ENCODE results near the gene NRP2. TPM values are rescaled to one million over a fixed set of nuclear protein-coding genes. Genes with fewer than 3 reads are reported as not detected.
A peak's percentile ranks its signal among the peaks of the same experiment; 100 is the strongest.

The NRP2 gene
- total RNA-seq, 4 donors from 2014 or later: 128 to 196 (median 176) TPM

- no peaks in the 10 kb centered on the region for H3K27me3 ChIP-seq
- H3K4me3 ChIP-seq: no peak overlapping the region
- no peaks in the 10 kb centered on the region for H3K9me3 ChIP-seq
- TF ChIP-seq CTCF (IDR thresholded peaks at IDR 0.05): no peak
- no peak for TF ChIP-seq EP300 (IDR thresholded peaks at IDR 0.05)
- no peak for TF ChIP-seq POLR2A (IDR thresholded peaks at IDR 0.05)
- H3K4me1 ChIP-seq: peaks cover 0 to 32% (median 3%) of the 10 kb centered on the region in 4 donors
- 68 to 71% methylated on average over 4 of the region's 4 CpGs for WGBS, 2 donors
- no peaks in the 10 kb centered on the region for H3K36me3 ChIP-seq
- no peak for DNase-seq (ENCODE audit: low spot score in 2 of 2)
- peak overlapping the region in 2 of 4 donors; percentile 90 to 93 for H3K27ac ChIP-seq
Observed at GRCh38 chr2:205680903-205681302, 1.4 kb upstream of the NRP2 start.

- Histone ChIP-seq H3K4me3 (peak overlapping the region; percentile 54 to 94 (median 68)), H3K27me3 (no peaks in the 10 kb centered on the region), H3K4me1 (peaks cover 0 to 36% (median 3%) of the 10 kb centered on the region in 4 donors), H3K9me3 (no peaks in the 10 kb centered on the region), H3K27ac (peak overlapping the region; percentile 62 to 93 (median 86)), H3K36me3 (no peaks in the 10 kb centered on the region)
- DNase-seq (ENCODE audit: low spot score in 2 of 2): no peak
- WGBS, 2 donors: 8% methylated on average over 25 to 31 of the region's 49 CpGs
- TF ChIP-seq CTCF (IDR thresholded peaks at IDR 0.05) (no peak), EP300 (IDR thresholded peaks at IDR 0.05) (no peak), POLR2A (IDR thresholded peaks at IDR 0.05) (no peak)
Observed at GRCh38 chr2:205681401-205682238, 681 bp upstream of the NRP2 start.

GRCh38 chr2:205682971-205683501 lies 735 bp downstream of the NRP2 start:
- Histone ChIP-seq H3K9me3 (no peaks in the 10 kb centered on the region), H3K4me3 (peak overlapping the region; percentile 54 to 94 (median 68)), H3K36me3 (no peaks in the 10 kb centered on the region), H3K27ac (peak overlapping the region; percentile 62 to 93 (median 86)), H3K27me3 (no peaks in the 10 kb centered on the region), H3K4me1 (peaks cover 0 to 50% (median 9%) of the 10 kb centered on the region in 4 donors)
- no peak for TF ChIP-seq EP300 (IDR thresholded peaks at IDR 0.05)
- TF ChIP-seq POLR2A (IDR thresholded peaks at IDR 0.05): no peak
- no peak for TF ChIP-seq CTCF (IDR thresholded peaks at IDR 0.05)
- no peak for DNase-seq (ENCODE audit: low spot score in 2 of 2)
- WGBS, 2 donors: 8 to 9% methylated on average over 10 of the region's 10 CpGs

GRCh38 chr2:205683502-205684367 lies 1.4 kb downstream of the NRP2 start:
- no peak for DNase-seq (ENCODE audit: low spot score in 2 of 2)

More at GRCh38 chr2:205683502-205684367, 1.4 kb downstream of the NRP2 start:
- Histone ChIP-seq H3K4me1 (peaks cover 0 to 57% (median 13%) of the 10 kb centered on the region in 4 donors), H3K4me3 (peak overlapping the region; percentile 54 to 94 (median 68)), H3K27ac (peak overlapping the region; percentile 62 to 93 (median 86)), H3K36me3 (no peaks in the 10 kb centered on the region), H3K27me3 (no peaks in the 10 kb centered on the region), H3K9me3 (no peaks in the 10 kb centered on the region)
- TF ChIP-seq POLR2A (IDR thresholded peaks at IDR 0.05): peak in 1 of 2 donors; percentile 1
- no peak for TF ChIP-seq CTCF (IDR thresholded peaks at IDR 0.05)
- no peak for TF ChIP-seq EP300 (IDR thresholded peaks at IDR 0.05)
- WGBS, 2 donors: 21 to 37% methylated on average over 10 of the region's 10 CpGs
